GM23248 (cell line): ENCODE measurements around the gene NBDY.

Experiments
- EZH2 ChIP-seq: fragments of 200-600 bp; sonication (generic); IDR thresholded peaks from 2 replicates; pipeline ENCODE4 v1.6.1; 2018; ENCODE audit warnings: antibody characterized with exemption, mild to moderate bottlenecking; ENCODE audit not compliant: insufficient read depth, poor library complexity, severe bottlenecking
- EZH2phosphoT487 ChIP-seq: fragments of 200-600 bp; sonication (generic); IDR thresholded peaks from 2 replicates; pipeline ENCODE4 v1.6.1; 2018; ENCODE audit warnings: antibody characterized with exemption, moderate library complexity, mild to moderate bottlenecking, low read depth; ENCODE audit not compliant: insufficient read depth

- TF ChIP-seq EZH2 (no peak), EZH2phosphoT487 (no peak)
These were observed 55.1 kb downstream of the NBDY start for GRCh38 chrX:56783996-56784620.
